NCI-H510A (cell line): ENCODE data around the gene PPTC7.
"Not testable (repeated sequence)": the region's sequence is repeated elsewhere in the genome, so short reads cannot be mapped to it uniquely, and the experiment has no call there.

ENCODE experiments used
- DNase-seq: peaks from one replicate; lab custom pipeline; 2025; lab: John Stamatoyannopoulos, UW

The PPTC7 gene

GRCh38 chr12:110561471-110562201 is 21.5 kb downstream of the PPTC7 start:
- DNase-seq = no peak

GRCh38 chr12:110560946-110561345 is 22.2 kb downstream of the PPTC7 start:
- DNase-seq = no peak

- no peak for DNase-seq
Measured at GRCh38 chr12:110560048-110560447, 23.1 kb downstream of the PPTC7 start.

GRCh38 chr12:110558945-110559344 is 24.2 kb downstream of the PPTC7 start:
- not testable (repeated sequence) for DNase-seq

- no peak for DNase-seq
Measured at GRCh38 chr12:110557300-110557699, 25.8 kb downstream of the PPTC7 start.

GRCh38 chr12:110556705-110557104 is 26.4 kb downstream of the PPTC7 start:
- DNase-seq = no peak

- DNase-seq = no peak
Measured at GRCh38 chr12:110555577-110556406, 27.3 kb downstream of the PPTC7 start.

GRCh38 chr12:110554184-110554583 is 28.9 kb downstream of the PPTC7 start:
- no peak for DNase-seq

GRCh38 chr12:110550981-110551380 is 32.1 kb downstream of the PPTC7 start:
- DNase-seq = no peak

GRCh38 chr12:110549716-110550115 is 33.4 kb downstream of the PPTC7 start:
- no peak for DNase-seq

GRCh38 chr12:110548678-110549077 is 34.4 kb downstream of the PPTC7 start:
- DNase-seq = no peak

- DNase-seq = no peak
Measured at GRCh38 chr12:110547090-110547489, 36.0 kb downstream of the PPTC7 start.

- DNase-seq = no peak
Measured at GRCh38 chr12:110546339-110546738, 36.8 kb downstream of the PPTC7 start.

- DNase-seq = no peak
Measured at GRCh38 chr12:110545812-110546211, 37.3 kb downstream of the PPTC7 start.

- DNase-seq = not testable (repeated sequence)
Measured at GRCh38 chr12:110545259-110545658, 37.9 kb downstream of the PPTC7 start.

- DNase-seq = no peak
Measured at GRCh38 chr12:110543965-110544364, 39.2 kb downstream of the PPTC7 start.

GRCh38 chr12:110543252-110543959 is 39.7 kb downstream of the PPTC7 start:
- DNase-seq = no peak

- no peak for DNase-seq
Measured at GRCh38 chr12:110540048-110540447, 43.1 kb downstream of the PPTC7 start.

- DNase-seq = no peak
Measured at GRCh38 chr12:110538869-110539622, 44.1 kb downstream of the PPTC7 start.

- no peak for DNase-seq
Measured at GRCh38 chr12:110537605-110538409, 45.3 kb downstream of the PPTC7 start.
